NT2/D1 (cell line): ENCODE measurements around the gene ACTN4.

Source experiments
- SUZ12 ChIP-seq: IDR thresholded peaks from 2 replicates; pipeline ENCODE4 v1.6.1; 2011; ENCODE audit not compliant: insufficient read length, insufficient read depth; ENCODE audit errors: extremely low read depth
- YY1 ChIP-seq: IDR thresholded peaks from 2 replicates; pipeline ENCODE4 v1.6.1; 2011; ENCODE audit not compliant: insufficient read length, insufficient read depth

DNA sequence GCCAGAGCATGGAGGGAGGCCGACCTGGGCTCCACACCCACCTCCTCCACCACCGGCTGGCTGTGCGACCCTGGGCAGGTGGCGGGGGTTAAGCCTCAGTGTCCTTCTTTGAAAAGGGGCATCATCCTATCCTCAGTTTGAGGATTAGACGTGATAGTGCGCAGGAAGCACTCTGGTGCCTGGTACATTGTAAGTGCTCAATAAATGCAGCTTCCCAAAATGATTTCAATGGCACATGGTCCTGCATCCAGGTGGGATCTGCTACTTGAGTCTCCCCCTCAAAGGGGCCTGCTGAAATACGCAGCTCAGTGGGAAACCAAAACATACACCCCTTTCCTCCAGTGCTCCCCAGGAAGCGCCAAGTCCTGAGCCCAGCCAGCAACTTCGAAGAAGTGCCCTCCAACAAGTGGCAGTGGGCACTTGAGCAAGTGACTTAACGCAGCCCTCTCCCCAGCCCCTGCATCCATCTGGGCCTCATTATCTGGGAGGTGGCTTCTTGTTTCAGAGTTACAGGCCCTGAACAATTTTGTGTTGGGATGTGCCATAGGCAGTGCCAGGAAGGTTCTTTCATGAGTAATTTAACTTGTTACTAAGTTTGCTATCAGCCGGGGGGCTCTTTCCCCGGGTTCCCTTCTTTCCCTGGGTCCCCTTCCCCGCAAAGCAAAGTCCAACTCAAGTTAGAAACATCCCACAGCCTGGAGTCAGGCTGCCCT lies 17.9 kb downstream of the ACTN4 start:
- TF ChIP-seq YY1, result no peak
- TF ChIP-seq SUZ12, result no peak
